IPS DF 6.9 (cell line): ENCODE measurements around the gene TVP23A.
"Not testable (repeated sequence)": the region's sequence is repeated elsewhere in the genome, so short reads cannot be mapped to it uniquely, and the experiment has no call there.

ENCODE experiments used
- DNase-seq: peaks from one replicate; pipeline ENCODE4 v3.0.0-alpha.2; 2013; ENCODE audit warnings: low read depth, low spot score
- H3K27ac ChIP-seq: one replicate; pipeline ENCODE4 v1.5.1; 2013; ENCODE audit warnings: low read length, control low read depth
- H3K27me3 ChIP-seq: 2 replicates; pipeline ENCODE4 v1.6.1; 2013; ENCODE audit warnings: mild to moderate bottlenecking, low read length; ENCODE audit not compliant: control insufficient read depth, insufficient read depth
- H3K36me3 ChIP-seq: 2 replicates; pipeline ENCODE4 v1.6.1; 2013; ENCODE audit warnings: low read length; ENCODE audit not compliant: control insufficient read depth, insufficient read depth
- H3K4me1 ChIP-seq: 2 replicates; pipeline ENCODE4 v1.6.1; 2013; ENCODE audit warnings: low read length; ENCODE audit not compliant: control insufficient read depth, insufficient read depth
- H3K4me3 ChIP-seq: 2 replicates; pipeline ENCODE4 v1.5.1; 2013; ENCODE audit warnings: mild to moderate bottlenecking, low read length
- H3K9me3 ChIP-seq: 2 replicates; pipeline ENCODE4 v1.6.1; 2013; ENCODE audit warnings: low read length, inconsistent platforms; ENCODE audit not compliant: control insufficient read depth, insufficient read depth
- WGBS: extraction: QIAGEN DNeasy Blood & Tissue Kit; methylation state at CpG from one replicate; pipeline ENCODE4 v1.1.7; 2013; ENCODE audit warnings: mixed read lengths, missing lambda C conversion rate; ENCODE audit not compliant: insufficient read length, insufficient coverage; 5-methylcytosine and 5-hydroxymethylcytosine counted together

The TVP23A gene

DNA sequence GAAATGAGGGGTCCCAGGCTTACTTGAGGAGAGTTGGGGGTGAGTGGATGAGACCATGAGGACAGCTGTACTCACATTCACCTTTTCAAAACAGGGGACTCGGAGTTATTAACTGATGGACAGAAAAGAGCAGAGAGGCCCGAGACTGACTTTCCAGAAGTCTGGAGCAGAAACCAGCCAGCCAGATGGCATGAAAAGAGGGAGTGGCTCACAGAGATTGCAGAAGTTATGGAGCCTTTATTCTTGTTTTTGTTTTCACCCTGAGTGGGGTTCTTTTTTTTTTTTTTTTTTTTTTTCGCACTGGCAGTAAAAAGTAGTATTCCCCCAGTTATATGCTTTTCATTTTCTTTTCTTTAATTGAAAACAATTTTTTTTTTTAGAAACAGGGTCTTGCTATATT, 18.9 kb downstream of the TVP23A start:
- Histone ChIP-seq H3K27ac (no peak overlapping the region), H3K9me3 (no peaks in the 10 kb centered on the region), H3K4me3 (no peak overlapping the region), H3K4me1 (no peaks in the 10 kb centered on the region), H3K36me3 (no peaks in the 10 kb centered on the region), H3K27me3 (no peaks in the 10 kb centered on the region)
- WGBS, result no CpG with 5 or more reads among the region's 3 CpGs
- no peak for DNase-seq

GRCh38 chr16:10791048-10791447, 27.5 kb downstream of the TVP23A start:
- no peak for DNase-seq
- H3K9me3 ChIP-seq, result no peaks in the 10 kb centered on the region
- no peak overlapping the region for H3K4me3 ChIP-seq
- H3K36me3 ChIP-seq, result no peaks in the 10 kb centered on the region
- no peaks in the 10 kb centered on the region for H3K4me1 ChIP-seq
- no CpG with 5 or more reads among the region's 4 CpGs for WGBS
- no peaks in the 10 kb centered on the region for H3K27me3 ChIP-seq
- H3K27ac ChIP-seq, result no peak overlapping the region

- H3K27me3 ChIP-seq, H3K36me3 ChIP-seq, DNase-seq, H3K4me3 ChIP-seq, H3K27ac ChIP-seq, H3K9me3 ChIP-seq, H3K4me1 ChIP-seq: not testable (repeated sequence)
- WGBS, result no CpG with 5 or more reads among the region's 4 CpGs
These were observed 30.0 kb downstream of the TVP23A start for GRCh38 chr16:10788630-10789029.

GRCh38 chr16:10787304-10787703, 31.3 kb downstream of the TVP23A start:
- H3K4me1 ChIP-seq, result no peaks in the 10 kb centered on the region
- WGBS, result no CpG with 5 or more reads among the region's 5 CpGs
- no peak overlapping the region for H3K27ac ChIP-seq
- H3K4me3 ChIP-seq, result no peak overlapping the region
- no peaks in the 10 kb centered on the region for H3K9me3 ChIP-seq
- H3K27me3 ChIP-seq, result no peaks in the 10 kb centered on the region
- DNase-seq, result no peak
- no peaks in the 10 kb centered on the region for H3K36me3 ChIP-seq

- no peaks in the 10 kb centered on the region for H3K4me1 ChIP-seq
- H3K36me3 ChIP-seq, result no peaks in the 10 kb centered on the region; the same call in 1 of the 2 replicates
- no CpG with 5 or more reads among the region's 2 CpGs for WGBS
- no peak overlapping the region for H3K4me3 ChIP-seq
- H3K27ac ChIP-seq, result no peak overlapping the region
- H3K9me3 ChIP-seq, result no peaks in the 10 kb centered on the region
- DNase-seq, result no peak
- no peaks in the 10 kb centered on the region for H3K27me3 ChIP-seq
These were observed 36.0 kb downstream of the TVP23A start for GRCh38 chr16:10782628-10783027.

DNA sequence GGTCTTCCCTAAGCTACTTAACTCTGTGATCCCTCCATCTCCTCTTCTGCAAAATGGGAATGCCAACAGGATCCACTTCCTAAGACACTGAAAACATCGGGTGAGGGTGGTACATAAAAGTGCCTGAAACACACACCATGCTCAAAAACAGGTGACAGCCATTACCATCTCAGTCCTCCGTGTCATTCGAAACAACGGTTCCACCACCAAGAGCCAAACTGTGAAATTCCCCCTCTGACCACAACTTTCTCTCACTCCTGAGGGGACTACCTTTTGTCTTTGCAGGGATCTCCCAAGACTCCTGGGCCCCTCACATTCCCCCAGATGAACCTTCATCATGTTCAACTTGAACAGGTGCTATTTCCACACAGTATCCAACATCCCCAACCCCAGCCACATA, 38.0 kb downstream of the TVP23A start:
- WGBS, result no CpG with 5 or more reads among the region's 4 CpGs
- Histone ChIP-seq H3K4me1 (no peaks in the 10 kb centered on the region), H3K27ac (no peak overlapping the region), H3K9me3 (no peaks in the 10 kb centered on the region), H3K27me3 (no peaks in the 10 kb centered on the region), H3K36me3 (no peaks in the 10 kb centered on the region; the same call in 1 of the 2 replicates), H3K4me3 (no peak overlapping the region)
- no peak for DNase-seq

DNA sequence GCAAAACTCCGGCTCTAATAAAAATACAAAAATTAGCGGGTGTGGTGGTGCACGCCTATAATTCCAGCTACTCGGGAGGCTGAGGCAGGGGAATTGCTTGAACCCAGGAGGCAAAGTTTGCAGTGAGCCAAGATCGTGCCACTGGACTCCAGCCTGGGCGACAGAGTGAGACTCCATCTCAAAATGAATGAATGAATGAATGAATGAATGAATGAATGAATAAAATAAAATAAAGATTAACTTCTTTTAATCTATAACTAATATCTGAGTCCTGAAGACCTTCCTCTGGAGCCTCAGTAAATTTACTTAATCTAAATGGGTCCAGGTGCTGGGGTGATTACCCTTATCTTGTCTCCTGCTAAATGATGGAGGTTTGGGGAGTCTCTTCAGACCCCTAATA, 38.7 kb downstream of the TVP23A start:
- not testable (repeated sequence) for H3K4me1 ChIP-seq
- WGBS, result no CpG with 5 or more reads among the region's 6 CpGs

DNA sequence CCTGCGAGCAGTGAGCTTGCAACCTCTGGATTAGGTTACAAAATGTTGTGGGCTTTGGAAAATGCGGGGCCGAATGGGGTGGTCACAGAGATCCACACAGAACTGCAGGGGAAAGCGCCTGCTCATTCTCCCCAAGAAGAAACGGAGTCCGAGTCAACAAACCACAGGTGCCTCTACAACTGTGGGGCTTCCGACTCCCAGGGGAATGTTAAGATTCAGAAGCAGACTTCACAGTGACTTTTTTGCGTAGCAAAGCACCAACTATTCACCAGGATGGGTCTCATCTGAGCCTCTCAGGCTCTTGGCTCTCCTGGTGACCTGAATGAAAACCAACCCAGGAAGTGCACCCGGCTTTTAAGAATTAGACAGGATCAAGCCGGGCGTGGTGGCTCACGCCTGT, 41.2 kb downstream of the TVP23A start:
- no peaks in the 10 kb centered on the region for H3K9me3 ChIP-seq
- DNase-seq, result no peak
- WGBS, result no CpG with 5 or more reads among the region's 12 CpGs
- no peak overlapping the region for H3K4me3 ChIP-seq
- H3K36me3 ChIP-seq, result no peaks in the 10 kb centered on the region; the same call in 1 of the 2 replicates
- H3K27ac ChIP-seq, result no peak overlapping the region
- H3K4me1 ChIP-seq, result no peaks in the 10 kb centered on the region
- H3K27me3 ChIP-seq, result no peaks in the 10 kb centered on the region

More for the DNA sequence above, 38.7 kb downstream of the TVP23A start:
- not testable (repeated sequence) for H3K27me3 ChIP-seq, H3K9me3 ChIP-seq, DNase-seq, H3K36me3 ChIP-seq, H3K4me3 ChIP-seq, H3K27ac ChIP-seq

- WGBS, result no CpG with 5 or more reads among the region's 6 CpGs
- DNase-seq, result not testable (repeated sequence)
These were observed 41.7 kb downstream of the TVP23A start for GRCh38 chr16:10776923-10777322.

DNA sequence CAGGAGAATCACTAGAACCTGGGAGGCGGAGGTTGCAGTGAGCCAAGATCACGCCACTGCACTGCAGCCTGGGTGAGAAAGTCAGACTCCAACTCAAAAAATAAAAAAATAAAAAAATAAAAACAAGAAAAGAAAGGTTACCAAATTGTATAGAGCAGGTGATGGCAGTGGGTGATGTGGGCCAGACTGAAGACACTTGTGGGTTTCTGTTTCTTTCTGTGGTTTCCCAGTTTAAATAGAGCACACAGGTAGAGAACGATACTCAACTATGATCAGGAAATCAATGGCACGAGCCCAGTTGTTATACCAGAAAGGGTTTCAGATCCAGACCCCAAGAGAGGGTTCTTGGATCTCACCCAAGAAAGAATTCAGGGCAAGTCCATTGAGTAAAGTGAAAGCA, 42.3 kb downstream of the TVP23A start:
- DNase-seq, result no peak
- H3K9me3 ChIP-seq, result no peaks in the 10 kb centered on the region
- no peaks in the 10 kb centered on the region for H3K27me3 ChIP-seq
- H3K27ac ChIP-seq, result no peak overlapping the region
- no CpG with 5 or more reads among the region's 4 CpGs for WGBS
- H3K36me3 ChIP-seq, result no peaks in the 10 kb centered on the region
- H3K4me1 ChIP-seq, result no peaks in the 10 kb centered on the region
- no peak overlapping the region for H3K4me3 ChIP-seq

More at GRCh38 chr16:10776923-10777322, 41.7 kb downstream of the TVP23A start:
- H3K9me3 ChIP-seq, H3K27ac ChIP-seq, H3K4me1 ChIP-seq, H3K36me3 ChIP-seq, H3K4me3 ChIP-seq, H3K27me3 ChIP-seq: not testable (repeated sequence)

- DNase-seq, result no peak
- Histone ChIP-seq H3K4me3 (no peak overlapping the region), H3K27me3 (no peaks in the 10 kb centered on the region), H3K4me1 (no peaks in the 10 kb centered on the region), H3K36me3 (no peaks in the 10 kb centered on the region), H3K9me3 (no peaks in the 10 kb centered on the region), H3K27ac (no peak overlapping the region)
- WGBS, result no CpG with 5 or more reads among the region's 1 CpG
These were observed 47.7 kb downstream of the TVP23A start for GRCh38 chr16:10770907-10771306.
